ENCODE measurements around the gene ZCCHC14.

- TF ChIP-seq CTCF (IDR thresholded peaks at IDR 0.05; ENCODE audit: poor library complexity) (no peak), EZH2phosphoT487 (IDR thresholded peaks at IDR 0.05; ENCODE audit: low read depth, severe bottlenecking, unreplicated experiment) (no peak)
Observed at GRCh38 chr16:87487361-87487924, 5.4 kb downstream of the ZCCHC14 start.

Measured in hepatocyte (in vitro differentiated cells).